ENCODE results near the gene ELP4.

DNA sequence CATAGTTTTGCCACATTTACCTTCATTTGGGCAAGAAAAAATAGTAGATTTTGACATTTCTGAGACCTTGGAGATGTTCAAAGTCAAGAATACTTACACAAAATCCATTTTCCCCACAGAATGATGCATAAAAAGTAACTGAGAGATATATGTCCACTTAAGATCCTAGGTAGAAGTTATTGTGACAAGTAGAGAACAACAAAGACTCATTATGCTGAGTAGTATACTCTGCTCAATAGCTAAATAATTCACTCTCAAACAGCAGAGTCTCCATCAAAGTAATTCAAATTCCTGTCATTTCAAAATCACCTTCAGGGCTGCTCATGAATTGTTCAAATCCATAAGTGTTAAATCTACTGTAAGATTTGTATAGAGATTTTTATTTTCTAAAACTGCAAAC, 35.5 kb upstream of the ELP4 start:
- TF ChIP-seq, protein P1, sequence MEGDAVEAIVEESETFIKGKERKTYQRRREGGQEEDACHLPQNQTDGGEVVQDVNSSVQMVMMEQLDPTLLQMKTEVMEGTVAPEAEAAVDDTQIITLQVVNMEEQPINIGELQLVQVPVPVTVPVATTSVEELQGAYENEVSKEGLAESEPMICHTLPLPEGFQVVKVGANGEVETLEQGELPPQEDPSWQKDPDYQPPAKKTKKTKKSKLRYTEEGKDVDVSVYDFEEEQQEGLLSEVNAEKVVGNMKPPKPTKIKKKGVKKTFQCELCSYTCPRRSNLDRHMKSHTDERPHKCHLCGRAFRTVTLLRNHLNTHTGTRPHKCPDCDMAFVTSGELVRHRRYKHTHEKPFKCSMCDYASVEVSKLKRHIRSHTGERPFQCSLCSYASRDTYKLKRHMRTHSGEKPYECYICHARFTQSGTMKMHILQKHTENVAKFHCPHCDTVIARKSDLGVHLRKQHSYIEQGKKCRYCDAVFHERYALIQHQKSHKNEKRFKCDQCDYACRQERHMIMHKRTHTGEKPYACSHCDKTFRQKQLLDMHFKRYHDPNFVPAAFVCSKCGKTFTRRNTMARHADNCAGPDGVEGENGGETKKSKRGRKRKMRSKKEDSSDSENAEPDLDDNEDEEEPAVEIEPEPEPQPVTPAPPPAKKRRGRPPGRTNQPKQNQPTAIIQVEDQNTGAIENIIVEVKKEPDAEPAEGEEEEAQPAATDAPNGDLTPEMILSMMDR (IDR thresholded peaks at IDR 0.05): no peak
- no peak for TF ChIP-seq POLR2A (IDR thresholded peaks at IDR 0.05)
- TF ChIP-seq POLR2AphosphoS5 (IDR thresholded peaks at IDR 0.05): no peak

All from breast epithelium (tissue), 3 donors.